ENCODE results near the gene CD55. TPM values are rescaled to one million over a fixed set of nuclear protein-coding genes. Genes with fewer than 3 reads are reported as not detected.

CD55 gene
- total RNA-seq, 1 experiment from 2014 or later: 75.4 TPM

DNA sequence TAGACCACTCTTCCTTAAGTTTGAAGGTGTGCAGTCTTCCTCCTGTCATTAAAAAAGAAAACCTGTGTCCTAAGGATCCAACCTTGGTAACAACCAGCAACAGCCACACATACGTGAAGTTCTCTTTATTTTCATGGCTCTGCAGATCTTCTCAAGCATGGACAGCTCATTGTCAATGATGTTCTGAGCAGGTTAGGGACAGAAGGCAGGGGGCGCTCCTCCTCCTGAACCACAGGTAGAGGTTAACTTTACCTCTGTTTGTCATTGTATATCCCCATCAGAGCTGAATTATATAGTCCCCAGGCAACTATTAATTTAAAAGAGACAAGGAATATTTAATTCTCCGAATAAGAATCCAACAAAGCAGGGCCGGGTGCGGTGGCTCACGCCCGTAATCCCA is 80.1 kb downstream of the CD55 start:
- Histone ChIP-seq H2AFZ (ENCODE audit: low read depth, low read length, poor library complexity, severe bottlenecking) (no peak overlapping the region), H3K9ac (ENCODE audit: low read length) (no peak overlapping the region), H3K27me3 (ENCODE audit: insufficient read depth, low read length) (no peaks in the 10 kb centered on the region), H3K36me3 (ENCODE audit: control insufficient read depth in 1 of 2, insufficient read depth in 2 of 2, low read length in 2 of 2) (no peaks in the 10 kb centered on the region), H3K9me2 (ENCODE audit: insufficient read depth) (no peaks in the 10 kb centered on the region), H3K4me1 (ENCODE audit: control insufficient read depth in 1 of 2, insufficient read depth in 2 of 2, low read length in 2 of 2) (no peaks in the 10 kb centered on the region), H3K79me2 (ENCODE audit: insufficient read depth, low read length) (no peaks in the 10 kb centered on the region), H4K20me1 (ENCODE audit: insufficient read depth) (no peaks in the 10 kb centered on the region), H3K27ac (ENCODE audit: low read depth, low read length) (no peak overlapping the region), H3K9me3 (ENCODE audit: control insufficient read depth in 1 of 2, insufficient read depth in 1 of 2, low read depth in 1 of 2, low read length in 2 of 2) (no peaks in the 10 kb centered on the region), H3K4me3 (replicated peaks in 1 of 2; ENCODE audit: low read depth in 1 of 2, low read length in 2 of 2) (no peak overlapping the region), H3K4me2 (ENCODE audit: low read length) (no peak overlapping the region)
- ChIA-PET POLR2A (no interaction called here), CTCF (interaction anchor here (1.3 to 1.6 kb wide), 2 partner anchors 80 to 317 kb away, joined by 4 to 5 read pairs; partner anchors contain the start of gene CD55), RAD21 (ENCODE audit: low non-redundant PET in 1 of 2, low total read pairs in 2 of 2, uncharacterized antibody in 2 of 2, unreplicated experiment in 2 of 2) (no interaction called here)
- intact Hi-C loops (cut with micrococcal nuclease): loop anchor here (10.0 kb wide), 1 partner anchor 247 kb away; no protein-coding TSS in a partner anchor
- no TSS peak for BruUV-seq (replicated peaks)
- DNase-seq (ENCODE audit: low read depth, low spot score) (no peak), ATAC-seq (no peak)
- TF ChIP-seq, protein P1, sequence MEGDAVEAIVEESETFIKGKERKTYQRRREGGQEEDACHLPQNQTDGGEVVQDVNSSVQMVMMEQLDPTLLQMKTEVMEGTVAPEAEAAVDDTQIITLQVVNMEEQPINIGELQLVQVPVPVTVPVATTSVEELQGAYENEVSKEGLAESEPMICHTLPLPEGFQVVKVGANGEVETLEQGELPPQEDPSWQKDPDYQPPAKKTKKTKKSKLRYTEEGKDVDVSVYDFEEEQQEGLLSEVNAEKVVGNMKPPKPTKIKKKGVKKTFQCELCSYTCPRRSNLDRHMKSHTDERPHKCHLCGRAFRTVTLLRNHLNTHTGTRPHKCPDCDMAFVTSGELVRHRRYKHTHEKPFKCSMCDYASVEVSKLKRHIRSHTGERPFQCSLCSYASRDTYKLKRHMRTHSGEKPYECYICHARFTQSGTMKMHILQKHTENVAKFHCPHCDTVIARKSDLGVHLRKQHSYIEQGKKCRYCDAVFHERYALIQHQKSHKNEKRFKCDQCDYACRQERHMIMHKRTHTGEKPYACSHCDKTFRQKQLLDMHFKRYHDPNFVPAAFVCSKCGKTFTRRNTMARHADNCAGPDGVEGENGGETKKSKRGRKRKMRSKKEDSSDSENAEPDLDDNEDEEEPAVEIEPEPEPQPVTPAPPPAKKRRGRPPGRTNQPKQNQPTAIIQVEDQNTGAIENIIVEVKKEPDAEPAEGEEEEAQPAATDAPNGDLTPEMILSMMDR (IDR thresholded peaks at IDR 0.05 in 2 of 3, conservative IDR thresholded peaks at IDR 0.05 in 1 of 3; ENCODE audit: borderline replicate concordance in 1 of 3, insufficient read depth in 1 of 3, low read depth in 2 of 3, low read length in 2 of 3): peak in 2 of 3 experiments; percentile 4 to 17; a peak in 1 of 6 replicates
- TF ChIP-seq ELF1 (IDR thresholded peaks at IDR 0.05; ENCODE audit: borderline replicate concordance, low read depth) (no peak), JUND (IDR thresholded peaks at IDR 0.05) (no peak), ZNF274 (IDR thresholded peaks at IDR 0.05; ENCODE audit: low read depth, low read length) (no peak)

DNA sequence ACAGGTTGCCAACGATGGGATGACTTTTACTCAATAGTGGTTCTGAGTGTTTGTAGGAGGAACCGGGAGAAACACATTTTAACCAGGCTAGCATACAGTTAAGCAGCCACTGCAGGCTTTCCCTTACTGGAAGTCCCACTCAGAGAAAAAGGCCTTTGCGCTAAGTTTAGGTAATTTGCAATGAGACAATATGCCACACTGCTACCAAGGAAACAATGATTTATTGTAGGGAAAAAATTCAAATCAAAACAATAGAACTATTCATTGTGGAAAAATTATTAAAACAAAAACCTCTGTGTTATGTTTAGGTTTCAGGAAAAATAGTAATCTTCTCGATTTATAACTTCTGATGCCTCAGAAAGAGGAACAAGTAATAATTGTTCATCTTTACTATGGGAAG is 81.3 kb downstream of the CD55 start:
- DNase-seq (ENCODE audit: low read depth, low spot score): no peak
- ChIA-PET POLR2A (no interaction called here), CTCF (interaction anchor here (1.3 kb wide), 1 partner anchor 318 kb away, joined by 5 read pairs; no protein-coding TSS in a partner anchor), RAD21 (ENCODE audit: low non-redundant PET in 1 of 2, low total read pairs in 2 of 2, uncharacterized antibody in 2 of 2, unreplicated experiment in 2 of 2) (no interaction called here)
- H3K27ac ChIP-seq (ENCODE audit: low read depth, low read length): no peak overlapping the region
- H3K27me3 ChIP-seq (ENCODE audit: insufficient read depth, low read length): no peaks in the 10 kb centered on the region
- no peaks in the 10 kb centered on the region for H3K4me1 ChIP-seq (ENCODE audit: control insufficient read depth in 1 of 2, insufficient read depth in 2 of 2, low read length in 2 of 2)
- no peaks in the 10 kb centered on the region for H4K20me1 ChIP-seq (ENCODE audit: insufficient read depth)
- no peaks in the 10 kb centered on the region for H3K79me2 ChIP-seq (ENCODE audit: insufficient read depth, low read length)
- H3K9me2 ChIP-seq (ENCODE audit: insufficient read depth): no peaks in the 10 kb centered on the region
- BruUV-seq (replicated peaks): no TSS peak
- H3K9me3 ChIP-seq (ENCODE audit: control insufficient read depth in 1 of 2, insufficient read depth in 1 of 2, low read depth in 1 of 2, low read length in 2 of 2): no peaks in the 10 kb centered on the region
- intact Hi-C loops (cut with micrococcal nuclease): loop anchor here (10.0 kb wide), 1 partner anchor 248 kb away; no protein-coding TSS in a partner anchor
- H3K4me3 ChIP-seq (replicated peaks in 1 of 2; ENCODE audit: low read depth in 1 of 2, low read length in 2 of 2): no peak overlapping the region
- no peak for ATAC-seq
- no peak overlapping the region for H3K9ac ChIP-seq (ENCODE audit: low read length)
- H2AFZ ChIP-seq (ENCODE audit: low read depth, low read length, poor library complexity, severe bottlenecking): no peak overlapping the region
- no peak for TF ChIP-seq RAD21 (IDR thresholded peaks at IDR 0.05; ENCODE audit: low read depth)
- TF ChIP-seq JUND (IDR thresholded peaks at IDR 0.05): no peak
- no peak for TF ChIP-seq EZH2 (IDR thresholded peaks at IDR 0.05)
- TF ChIP-seq SIN3A (IDR thresholded peaks at IDR 0.05; ENCODE audit: low read depth): no peak
- TF ChIP-seq EZH2phosphoT487 (IDR thresholded peaks at IDR 0.05; ENCODE audit: borderline replicate concordance): no peak
- TF ChIP-seq CEBPB (IDR thresholded peaks at IDR 0.05; ENCODE audit: low read depth): no peak
- no peak for TF ChIP-seq POLR2AphosphoS5 (IDR thresholded peaks at IDR 0.05; ENCODE audit: low read depth, low read length)
- TF ChIP-seq EGR1 (IDR thresholded peaks at IDR 0.05; ENCODE audit: low read depth): no peak
- TF ChIP-seq, protein P1 (IDR thresholded peaks at IDR 0.05 in 2 of 3, conservative IDR thresholded peaks at IDR 0.05 in 1 of 3; ENCODE audit: borderline replicate concordance in 1 of 3, insufficient read depth in 1 of 3, low read depth in 2 of 3, low read length in 2 of 3): no peak
- no peak for TF ChIP-seq ATF3 (IDR thresholded peaks at IDR 0.05)
- TF ChIP-seq SRF (IDR thresholded peaks at IDR 0.05; ENCODE audit: low read depth): no peak
- no peak overlapping the region for H3K4me2 ChIP-seq (ENCODE audit: low read length)
- H3K36me3 ChIP-seq (ENCODE audit: control insufficient read depth in 1 of 2, insufficient read depth in 2 of 2, low read length in 2 of 2): no peaks in the 10 kb centered on the region
